HUES64 (cell line): Measurements from ENCODE around the gene MRAP2. TPM values are rescaled to one million over a fixed set of nuclear protein-coding genes. Genes with fewer than 3 reads are reported as not detected.

Source experiments
- H3K27ac ChIP-seq: 2 replicates; pipeline ENCODE4 v1.7.0; 2013; ENCODE audit warnings: low read depth, low read length, inconsistent platforms
- H3K27me3 ChIP-seq: 2 replicates; pipeline ENCODE4 v1.6.1; 2013; ENCODE audit warnings: mild to moderate bottlenecking, low read length; ENCODE audit not compliant: insufficient read depth
- H3K36me3 ChIP-seq: 2 replicates; pipeline ENCODE4 v1.6.1; 2013; ENCODE audit warnings: mild to moderate bottlenecking, low read length; ENCODE audit not compliant: insufficient read depth
- H3K4me1 ChIP-seq: 2 replicates; pipeline ENCODE4 v1.6.1; 2013; ENCODE audit warnings: mild to moderate bottlenecking, low read length, moderate library complexity; ENCODE audit not compliant: insufficient read depth
- H3K4me3 ChIP-seq: 2 replicates; pipeline ENCODE4 v1.5.1; 2013; ENCODE audit warnings: mild to moderate bottlenecking, low read length, moderate library complexity
- H3K9ac ChIP-seq: 2 replicates; pipeline ENCODE4 v1.6.1; 2013; ENCODE audit warnings: mild to moderate bottlenecking, low read depth, low read length
- H3K9me3 ChIP-seq: 2 replicates; pipeline ENCODE4 v1.6.1; 2013; ENCODE audit warnings: low read depth, low read length; ENCODE audit not compliant: insufficient read depth
- WGBS: fragments of 150-250, 120-280 bp; methylation state at CpG from one replicate; pipeline ENCODE4 v1.1.7; 2013; ENCODE audit warnings: missing lambda C conversion rate; 5-methylcytosine and 5-hydroxymethylcytosine counted together
- polyA plus RNA-seq, 2 experiments: library from polyadenylated mRNA; stranded (reverse); fragments of 50-300 nt; gene quantifications; one replicate each; pipeline ENCODE4 v1.2.3, GENCODE V29; 2013

The MRAP2 gene, protein sequence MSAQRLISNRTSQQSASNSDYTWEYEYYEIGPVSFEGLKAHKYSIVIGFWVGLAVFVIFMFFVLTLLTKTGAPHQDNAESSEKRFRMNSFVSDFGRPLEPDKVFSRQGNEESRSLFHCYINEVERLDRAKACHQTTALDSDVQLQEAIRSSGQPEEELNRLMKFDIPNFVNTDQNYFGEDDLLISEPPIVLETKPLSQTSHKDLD
- 4.6 TPM for polyA plus RNA-seq (2013, experiment 1 of 2)
- polyA plus RNA-seq (2013, experiment 2 of 2) = 4.0 TPM

DNA sequence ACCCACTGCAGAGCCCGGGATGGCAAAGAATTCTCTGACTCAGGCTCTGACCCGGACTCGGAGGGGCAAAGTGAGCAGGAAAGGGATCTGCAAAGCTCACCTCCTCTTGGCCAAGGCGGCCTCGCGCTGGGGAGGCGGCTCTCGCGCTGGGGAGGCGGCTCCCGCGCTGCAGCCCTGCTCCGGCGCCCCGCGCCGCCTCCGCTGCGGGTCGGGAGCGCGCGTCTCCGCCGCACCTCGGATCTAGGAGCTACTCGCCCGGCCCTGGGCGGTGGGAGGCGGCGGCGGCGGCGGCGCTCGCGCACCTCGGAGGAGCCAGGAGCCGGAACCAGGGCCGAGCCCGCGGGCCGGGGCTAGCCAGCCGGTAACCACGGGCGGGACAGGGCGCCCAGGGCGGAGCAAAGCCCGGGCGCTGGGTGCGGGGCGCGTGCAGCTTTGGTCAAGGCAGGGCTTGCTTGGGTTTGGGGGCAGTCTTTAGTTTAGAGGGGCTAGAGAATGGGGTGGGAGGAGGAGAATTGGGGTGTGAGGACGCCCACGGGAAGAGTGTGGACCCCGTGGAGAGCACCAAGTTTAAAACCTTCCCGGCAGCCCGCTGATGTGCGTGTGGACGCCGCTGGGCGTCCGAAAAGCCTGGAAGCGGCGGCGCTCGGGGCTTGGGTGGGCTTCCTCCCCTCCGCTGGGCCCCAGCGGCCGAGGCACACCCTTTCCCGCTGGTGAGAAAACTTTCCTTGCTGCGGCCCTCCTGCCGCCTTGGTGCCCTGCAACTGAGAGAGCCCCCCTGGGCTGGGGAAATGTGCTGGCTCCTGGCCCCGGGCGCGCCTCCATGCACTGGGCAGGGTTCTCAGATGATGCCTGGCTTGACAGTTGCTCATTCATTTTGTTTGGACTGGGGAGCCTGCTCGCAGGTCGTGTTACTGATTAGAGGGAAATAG is at the start of gene MRAP2:
TSS of gene MRAP2 (plus strand) at position 250 of the 929 bp plus-strand sequence. CDS start 21,547 bp downstream, outside the sequence.
- H3K9ac ChIP-seq = peak within 1 kb of the TSS; percentile 45

GRCh38 chr6:83984411-83984810 is 49.2 kb upstream of the MRAP2 start:
- H3K9me3 ChIP-seq = peaks cover 9% of the 10 kb centered on the region; the same call in 1 of the 2 replicates
- no peaks in the 10 kb centered on the region for H3K27me3 ChIP-seq
- no peak overlapping the region for H3K27ac ChIP-seq
- no peaks in the 10 kb centered on the region for H3K36me3 ChIP-seq
- H3K4me1 ChIP-seq = no peaks in the 10 kb centered on the region
- H3K9ac ChIP-seq = no peak overlapping the region
- WGBS = 100% methylated on average over 1 of the region's 1 CpG
- no peak overlapping the region for H3K4me3 ChIP-seq

More for the DNA sequence above, at the start of gene MRAP2:
- H3K4me1 ChIP-seq = peaks cover 20% of the 10 kb centered on the region
- peaks cover 33% of the 10 kb centered on the region for H3K27me3 ChIP-seq
- peaks cover 8% of the 10 kb centered on the region for H3K9me3 ChIP-seq
- H3K27ac ChIP-seq = no peak within 1 kb of the TSS
- peak within 1 kb of the TSS; percentile 54 for H3K4me3 ChIP-seq
- no peaks in the 10 kb centered on the region for H3K36me3 ChIP-seq
- WGBS = 1% methylated on average over 78 of the region's 78 CpGs

- Histone ChIP-seq H3K4me3 (no peak overlapping the region), H3K27ac (no peak overlapping the region), H3K4me1 (no peaks in the 10 kb centered on the region), H3K27me3 (no peaks in the 10 kb centered on the region), H3K36me3 (no peaks in the 10 kb centered on the region), H3K9me3 (peaks cover 6% of the 10 kb centered on the region; the same call in 1 of the 2 replicates), H3K9ac (no peak overlapping the region)
- 96% methylated on average over 1 of the region's 1 CpG for WGBS
Observed at GRCh38 chr6:83985308-83985713, 48.3 kb upstream of the MRAP2 start.

GRCh38 chr6:83985715-83986114 is 47.9 kb upstream of the MRAP2 start:
- no peaks in the 10 kb centered on the region for H3K27me3 ChIP-seq
- no peak overlapping the region for H3K9ac ChIP-seq
- H3K9me3 ChIP-seq = peaks cover 4% of the 10 kb centered on the region; the same call in 1 of the 2 replicates
- no peak overlapping the region for H3K4me3 ChIP-seq
- H3K27ac ChIP-seq = no peak overlapping the region
- H3K4me1 ChIP-seq = no peaks in the 10 kb centered on the region
- H3K36me3 ChIP-seq = no peaks in the 10 kb centered on the region

DNA sequence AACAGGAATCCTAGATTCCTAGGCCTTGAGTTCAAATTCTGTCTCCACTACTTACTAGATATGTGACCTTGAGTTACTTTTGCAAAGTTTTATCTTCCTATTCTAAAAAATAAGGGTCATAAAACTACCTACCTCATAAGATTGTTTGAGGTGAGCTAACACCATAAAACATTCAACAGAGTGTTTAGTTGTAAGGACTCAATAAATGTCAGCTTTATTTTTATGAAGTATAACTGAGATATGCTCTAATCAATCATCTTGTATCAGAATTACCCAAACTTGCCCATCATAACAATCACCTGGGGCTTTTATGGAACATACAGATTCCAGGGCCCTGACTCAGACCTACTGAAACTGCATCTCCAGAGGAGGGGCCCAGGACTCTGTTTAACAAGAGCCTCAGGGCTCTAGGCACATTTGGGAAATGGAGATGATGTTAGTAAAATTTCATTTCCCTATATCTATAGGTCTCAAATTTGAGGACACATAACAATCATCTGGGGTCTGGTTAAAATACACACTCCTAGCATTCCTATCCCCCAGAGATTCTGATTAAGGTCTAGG is 35.5 kb upstream of the MRAP2 start:
- H3K9ac ChIP-seq = no peak overlapping the region
- no peaks in the 10 kb centered on the region; the same call in 1 of the 2 replicates for H3K9me3 ChIP-seq

DNA sequence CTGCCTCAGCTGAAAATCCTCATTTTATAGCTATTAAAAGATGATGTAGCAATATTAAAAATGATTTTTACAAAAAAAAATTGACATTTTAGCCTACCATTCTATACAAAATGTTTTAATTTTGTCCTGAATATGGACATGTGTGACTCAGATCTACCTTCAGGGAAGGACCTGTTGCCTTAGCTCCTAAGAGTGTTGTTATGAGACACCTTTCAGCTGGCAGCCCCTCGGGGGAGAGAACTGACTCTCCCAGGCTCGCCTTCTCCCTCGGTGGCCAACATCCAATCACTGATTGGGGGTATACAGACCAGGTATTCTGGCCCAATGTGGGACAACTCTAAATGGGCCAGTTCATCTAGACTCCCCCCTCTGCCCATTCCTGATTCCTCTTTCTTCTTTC is 32.5 kb upstream of the MRAP2 start:
- Histone ChIP-seq H3K4me3 (no peak overlapping the region), H3K27ac (no peak overlapping the region), H3K36me3 (no peaks in the 10 kb centered on the region), H3K9ac (no peak overlapping the region), H3K4me1 (no peaks in the 10 kb centered on the region; the same call in 1 of the 2 replicates), H3K27me3 (no peaks in the 10 kb centered on the region), H3K9me3 (no peaks in the 10 kb centered on the region; the same call in 1 of the 2 replicates)
- 92% methylated on average over 3 of the region's 3 CpGs for WGBS

More for the DNA sequence above, 35.5 kb upstream of the MRAP2 start:
- Histone ChIP-seq H3K27ac (no peak overlapping the region), H3K36me3 (no peaks in the 10 kb centered on the region), H3K27me3 (no peaks in the 10 kb centered on the region), H3K4me1 (no peaks in the 10 kb centered on the region; the same call in 1 of the 2 replicates), H3K4me3 (no peak overlapping the region)

DNA sequence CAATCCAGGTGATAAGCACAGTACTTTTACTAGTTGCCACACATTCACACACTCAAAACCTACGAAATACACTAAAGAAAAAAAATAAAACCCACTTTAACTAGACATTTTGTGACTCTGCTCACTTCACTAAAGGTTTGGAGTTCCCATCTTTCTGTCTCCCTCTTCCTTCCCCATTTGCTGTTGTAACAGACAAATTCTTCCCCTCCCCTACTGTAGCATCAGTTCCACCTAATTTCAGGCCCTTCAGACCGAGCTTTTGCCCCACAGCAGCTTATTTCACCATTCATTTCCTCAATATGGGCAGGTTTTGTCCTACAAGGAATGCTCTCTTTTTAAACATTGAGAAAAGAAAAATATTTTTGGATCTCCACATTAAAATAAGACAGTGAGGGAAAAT is 31.3 kb upstream of the MRAP2 start:
- WGBS = 91% methylated on average over 2 of the region's 2 CpGs
- Histone ChIP-seq H3K9me3 (no peaks in the 10 kb centered on the region), H3K27me3 (no peaks in the 10 kb centered on the region), H3K4me3 (no peak overlapping the region), H3K9ac (no peak overlapping the region), H3K36me3 (no peaks in the 10 kb centered on the region), H3K4me1 (no peaks in the 10 kb centered on the region; the same call in 1 of the 2 replicates), H3K27ac (no peak overlapping the region)

DNA sequence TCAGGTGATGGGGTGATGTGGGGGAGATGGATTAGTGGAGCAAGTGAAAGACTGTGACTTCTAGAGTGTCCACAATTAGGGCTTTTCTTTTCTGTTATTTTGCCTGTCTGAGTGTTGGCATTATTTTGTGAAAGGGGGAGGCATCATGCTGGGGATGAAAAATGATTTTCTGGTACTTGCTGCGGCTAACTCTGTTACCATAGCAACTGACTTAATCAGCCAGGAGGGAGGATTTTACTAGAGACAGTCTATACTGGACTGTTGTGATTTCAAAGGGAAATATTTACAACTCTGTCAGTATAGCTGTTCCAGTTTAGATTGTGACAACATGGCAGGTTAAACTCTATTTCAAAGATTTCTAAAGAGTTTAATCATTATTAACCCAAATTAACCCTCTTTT is 30.4 kb upstream of the MRAP2 start:
- Histone ChIP-seq H3K27ac (no peak overlapping the region), H3K4me1 (no peaks in the 10 kb centered on the region; the same call in 1 of the 2 replicates), H3K9ac (no peak overlapping the region), H3K9me3 (no peaks in the 10 kb centered on the region), H3K27me3 (no peaks in the 10 kb centered on the region), H3K4me3 (no peak overlapping the region), H3K36me3 (no peaks in the 10 kb centered on the region)
- 95% methylated on average over 1 of the region's 1 CpG for WGBS

DNA sequence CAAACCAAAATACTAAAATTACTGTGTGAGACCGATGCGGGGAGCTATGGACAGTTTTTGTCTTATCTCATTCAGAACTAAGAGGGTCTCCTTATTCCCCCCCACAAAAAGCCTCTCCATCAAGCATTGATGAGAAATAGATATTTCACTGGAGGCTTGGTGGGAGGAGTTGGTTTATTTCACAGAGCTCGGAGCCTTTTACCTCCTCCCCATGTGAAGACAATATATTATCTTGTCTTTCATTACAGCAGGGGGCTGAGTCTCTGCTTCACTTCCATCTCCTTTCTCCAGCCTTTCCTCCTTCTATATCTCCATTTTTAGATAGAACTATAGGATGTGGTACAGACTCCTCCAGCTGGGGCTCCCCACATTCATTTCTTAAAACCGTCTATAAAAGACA is 29.9 kb upstream of the MRAP2 start:
- 100% methylated on average over 1 of the region's 4 CpGs for WGBS
- no peak overlapping the region for H3K27ac ChIP-seq
- no peaks in the 10 kb centered on the region for H3K27me3 ChIP-seq
- H3K4me1 ChIP-seq = no peaks in the 10 kb centered on the region; the same call in 1 of the 2 replicates
- no peak overlapping the region for H3K9ac ChIP-seq
- H3K9me3 ChIP-seq = no peaks in the 10 kb centered on the region
- no peak overlapping the region for H3K4me3 ChIP-seq
- no peaks in the 10 kb centered on the region for H3K36me3 ChIP-seq

DNA sequence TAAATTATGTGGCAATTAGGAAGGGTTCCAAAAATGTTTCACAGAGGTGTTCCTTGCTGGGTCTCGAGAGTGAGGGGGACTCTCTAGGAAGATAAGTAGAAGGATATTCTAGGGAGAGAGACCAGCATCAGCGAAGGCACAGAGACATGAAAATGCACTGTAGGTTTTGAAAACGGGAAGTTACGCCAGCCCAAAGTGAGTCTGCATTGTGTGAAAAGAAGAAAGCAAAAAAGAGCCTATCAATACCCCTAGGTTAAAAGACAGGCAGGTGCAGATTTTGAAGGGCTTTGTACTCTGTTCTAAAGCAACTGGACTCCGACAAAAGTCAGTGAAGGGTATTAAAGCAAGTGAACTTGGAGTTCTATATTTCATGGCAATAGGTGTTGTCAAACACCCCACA is 25.7 kb upstream of the MRAP2 start:
- 92% methylated on average over 5 of the region's 5 CpGs for WGBS
- Histone ChIP-seq H3K27me3 (no peaks in the 10 kb centered on the region), H3K4me3 (no peak overlapping the region), H3K9me3 (no peaks in the 10 kb centered on the region), H3K36me3 (no peaks in the 10 kb centered on the region), H3K27ac (no peak overlapping the region), H3K4me1 (no peaks in the 10 kb centered on the region), H3K9ac (no peak overlapping the region)

DNA sequence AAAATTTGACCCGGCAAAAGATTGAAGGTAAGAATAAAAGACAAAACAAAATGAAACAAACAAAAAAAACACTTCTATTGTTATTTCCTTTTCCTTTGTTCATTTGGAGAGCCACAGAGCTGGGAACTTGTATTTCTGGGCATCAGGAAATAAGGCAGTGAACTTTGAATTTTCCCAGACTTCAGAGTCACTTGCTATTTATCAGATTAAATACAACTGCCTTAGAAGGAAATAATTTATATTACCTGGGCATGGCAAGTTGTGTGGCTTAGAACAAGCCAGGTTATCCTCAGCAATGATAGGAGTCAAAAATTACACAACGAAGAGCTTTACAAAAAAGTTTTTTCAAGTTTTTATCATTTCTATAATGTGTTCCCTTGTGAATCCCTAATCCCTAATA is 20.2 kb upstream of the MRAP2 start:
- Histone ChIP-seq H3K4me1 (no peaks in the 10 kb centered on the region), H3K27ac (no peak overlapping the region), H3K36me3 (no peaks in the 10 kb centered on the region), H3K4me3 (no peak overlapping the region), H3K9me3 (no peaks in the 10 kb centered on the region), H3K27me3 (no peaks in the 10 kb centered on the region), H3K9ac (no peak overlapping the region)
- WGBS = 90% methylated on average over 2 of the region's 2 CpGs
